Naive thymus-derived CD4-positive, alpha-beta T cell (primary cell): ENCODE measurements around the gene CLNK. TPM values are rescaled to one million over a fixed set of nuclear protein-coding genes. Genes with fewer than 3 reads are reported as not detected.

Experiments used
- ATAC-seq: fragments of 150-1000 bp; cut with Tn5 transposase; 2 replicates; pipeline ENCODE4 v1.10.0; 2021; ENCODE audit warnings: mild to moderate bottlenecking, moderate library complexity
- CTCF ChIA-PET: fragments of 350-600 bp; sonication (Branson Sonifier 250); formaldehyde crosslinking; loops from one replicate; lab custom pipeline; 2021; ENCODE audit warnings: antibody characterized with exemption; lab: Charles Lee
- POLR2A ChIA-PET: fragments of 350-600 bp; sonication (Branson Sonifier 250); formaldehyde crosslinking; loops from one replicate; lab custom pipeline; 2021; ENCODE audit warnings: antibody characterized with exemption, inconsistent platforms; lab: Charles Lee
- DNase-seq, 9 donors: peaks; one replicate each; pipeline versions ENCODE4 v3.0.0 to v3.0.0-alpha.2; 2020 to 2022; ENCODE audit warnings: mixed read lengths in 1 of 9
- H3K27ac ChIP-seq: one replicate; pipeline ENCODE4 v1.7.0; 2013; ENCODE audit warnings: mild to moderate bottlenecking, low read depth, low read length, moderate library complexity
- H3K27me3 ChIP-seq, 2 donors: one replicate each; pipeline ENCODE4 v1.7.0; 2013; ENCODE audit warnings: low read length in 2 of 2, mild to moderate bottlenecking in 2 of 2, moderate library complexity in 2 of 2; ENCODE audit not compliant: control insufficient read depth in 2 of 2, insufficient read depth in 2 of 2
- H3K36me3 ChIP-seq, 3 experiments: 1 replicate in 2 of 3; 2 replicates in 1 of 3; pipeline ENCODE4 v1.7.0; 2013; ENCODE audit warnings: low read length in 3 of 3, mild to moderate bottlenecking in 3 of 3, moderate library complexity in 1 of 3; ENCODE audit not compliant: insufficient read depth in 3 of 3, control insufficient read depth in 2 of 3
- H3K4me1 ChIP-seq, 2 donors: one replicate each; pipeline ENCODE4 v1.7.0; 2013; ENCODE audit warnings: low read length in 2 of 2, mild to moderate bottlenecking in 2 of 2, moderate library complexity in 1 of 2; ENCODE audit not compliant: control insufficient read depth in 2 of 2, insufficient read depth in 2 of 2
- H3K4me3 ChIP-seq: 2 replicates; pipeline ENCODE4 v1.7.0; 2013; ENCODE audit warnings: mild to moderate bottlenecking, low read length
- H3K9me3 ChIP-seq, 3 experiments: 1 replicate in 2 of 3; 2 replicates in 1 of 3; pipeline ENCODE4 v1.7.0; 2013; ENCODE audit warnings: low read length in 3 of 3; ENCODE audit not compliant: control insufficient read depth in 2 of 3
- H3K27ac Mint-ChIP-seq, 9 donors: one replicate each; pipeline ENCODE4 v1.8.0; 2020 to 2022; ENCODE audit warnings: mixed read lengths in 9 of 9, mild to moderate bottlenecking in 8 of 9, moderate library complexity in 5 of 9, inconsistent platforms in 2 of 9
- H3K27me3 Mint-ChIP-seq, 5 donors: one replicate each; pipeline ENCODE4 v1.8.0; 2021 to 2022; ENCODE audit warnings: mixed read lengths in 5 of 5, mild to moderate bottlenecking in 1 of 5
- H3K36me3 Mint-ChIP-seq, 5 donors: one replicate each; pipeline ENCODE4 v1.8.0; 2020 to 2022; ENCODE audit warnings: mixed read lengths in 5 of 5, mild to moderate bottlenecking in 3 of 5, inconsistent platforms in 1 of 5
- H3K4me1 Mint-ChIP-seq, 7 donors: one replicate each; pipeline ENCODE4 v1.8.0; 2020 to 2022; ENCODE audit warnings: mixed read lengths in 7 of 7, mild to moderate bottlenecking in 3 of 7, inconsistent platforms in 1 of 7
- H3K4me3 Mint-ChIP-seq, 10 donors: one replicate each; pipeline ENCODE4 v1.8.0; 2020 to 2022; ENCODE audit warnings: mild to moderate bottlenecking in 10 of 10, mixed read lengths in 10 of 10, moderate library complexity in 6 of 10, inconsistent platforms in 2 of 10
- H3K9me3 Mint-ChIP-seq, 11 donors: one replicate each; pipeline ENCODE4 v1.8.0; 2020 to 2022; ENCODE audit warnings: mixed read lengths in 11 of 11, mild to moderate bottlenecking in 4 of 11, inconsistent platforms in 1 of 11, moderate library complexity in 1 of 11
- intact Hi-C, 2 donors: fragments of 100-400 bp; cut with micrococcal nuclease; formaldehyde crosslinking; loops; one replicate each; pipeline ENCODE4 v1.15.1; 2023
- polyA plus RNA-seq, 2 donors: library from polyadenylated mRNA; unstranded; fragments of 300-500 nt; fragmentation: Illumina TruSeq; gene quantifications; one replicate each; pipeline ENCODE4 v1.2.3, GENCODE V29; 2021
- total RNA-seq, 6 experiments: library from RNA in 5 of 6; stranded (reverse) in 5 of 6; gene quantifications; 1 replicate in 5 of 6; 2 replicates in 1 of 6; pipeline ENCODE4 v1.2.3 and lab custom pipeline; 2021 to 2026

CLNK gene
- total and polyA plus RNA-seq, 7 experiments from 2014 or later = 0.13 to 0.66 (median 0.22) TPM; not detected in 4

DNA sequence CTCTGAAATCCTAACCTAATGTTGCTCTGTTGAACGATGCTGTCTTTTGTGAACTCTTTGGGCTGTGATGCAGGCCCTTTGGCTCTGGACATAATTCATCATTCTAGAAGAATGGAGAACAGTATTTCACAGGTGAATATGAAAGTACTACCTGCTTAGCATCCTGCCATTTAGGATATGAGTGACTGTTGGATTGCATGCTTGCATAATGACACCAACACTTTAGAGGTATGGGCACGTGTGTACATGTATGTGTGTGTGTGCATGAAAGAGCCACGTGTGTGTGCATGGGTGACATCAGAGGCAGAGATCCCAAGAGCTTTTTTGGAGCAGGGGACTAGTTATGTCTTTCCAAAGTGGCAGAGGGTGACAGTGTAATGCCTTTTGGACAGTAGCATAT lies 157.1 kb downstream of the CLNK start:
- intact Hi-C loops = no loop called here
- ChIA-PET CTCF (interaction anchor here (0.6 kb wide), 2 partner anchors 8 to 56 kb away, joined by 3 to 4 read pairs; no protein-coding TSS in a partner anchor), POLR2A (no interaction called here)

DNA sequence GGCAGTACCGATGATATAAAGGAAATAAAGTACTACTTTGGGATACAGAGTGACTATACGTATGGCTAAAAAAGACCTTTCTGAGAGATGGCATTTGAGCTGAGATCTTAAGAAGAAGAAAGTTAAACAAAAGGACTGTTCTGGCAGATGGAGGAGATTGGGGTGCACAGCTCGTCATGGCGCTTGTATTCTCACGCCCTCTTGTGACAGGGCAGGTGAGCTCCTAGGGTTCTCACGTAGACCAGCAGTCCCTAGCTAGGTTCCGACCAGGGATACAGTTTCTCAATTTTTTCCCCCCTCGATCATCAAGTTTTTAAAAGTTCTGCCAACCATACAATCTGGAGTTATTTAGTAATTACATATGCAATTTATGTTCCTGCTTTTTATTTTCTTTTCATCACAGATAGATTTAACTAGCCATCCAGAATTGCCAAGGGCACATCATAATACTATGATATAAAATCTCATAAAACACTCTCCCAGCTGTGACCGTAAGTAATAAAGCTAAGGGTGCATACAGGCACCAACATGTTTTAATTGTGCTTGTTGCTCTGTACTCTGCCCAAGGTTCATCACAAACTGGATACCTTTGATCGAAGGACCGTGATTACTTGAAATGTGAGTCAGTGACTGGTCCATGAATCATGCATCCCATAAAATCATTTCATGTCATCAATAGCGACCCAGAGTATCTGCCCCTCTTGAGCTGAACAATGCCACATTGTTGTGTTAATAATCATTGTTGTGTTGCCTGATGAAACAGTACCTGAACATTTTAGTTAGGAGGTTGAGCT lies 157.9 kb downstream of the CLNK start:
- POLR2A ChIA-PET = no interaction called here

More for the DNA sequence above, 157.1 kb downstream of the CLNK start:
- H3K4me3 ChIP-seq = no peak overlapping the region
- H3K9me3 ChIP-seq = no peaks in the 10 kb centered on the region
- no peaks in the 10 kb centered on the region for H3K9me3 Mint-ChIP-seq
- H3K4me1 Mint-ChIP-seq = peaks cover 0 to 2% (median 0%) of the 10 kb centered on the region in 7 donors
- ATAC-seq = no peak
- H3K27me3 Mint-ChIP-seq = peaks cover 0 to 15% (median 0%) of the 10 kb centered on the region in 5 donors
- no peaks in the 10 kb centered on the region for H3K36me3 Mint-ChIP-seq
- no peak overlapping the region for H3K4me3 Mint-ChIP-seq
- H3K27me3 ChIP-seq = no peaks in the 10 kb centered on the region
- no peak overlapping the region for H3K27ac ChIP-seq
- no peak for DNase-seq
- no peaks in the 10 kb centered on the region for H3K4me1 ChIP-seq
- H3K27ac Mint-ChIP-seq = no peak overlapping the region
- no peaks in the 10 kb centered on the region for H3K36me3 ChIP-seq

DNA sequence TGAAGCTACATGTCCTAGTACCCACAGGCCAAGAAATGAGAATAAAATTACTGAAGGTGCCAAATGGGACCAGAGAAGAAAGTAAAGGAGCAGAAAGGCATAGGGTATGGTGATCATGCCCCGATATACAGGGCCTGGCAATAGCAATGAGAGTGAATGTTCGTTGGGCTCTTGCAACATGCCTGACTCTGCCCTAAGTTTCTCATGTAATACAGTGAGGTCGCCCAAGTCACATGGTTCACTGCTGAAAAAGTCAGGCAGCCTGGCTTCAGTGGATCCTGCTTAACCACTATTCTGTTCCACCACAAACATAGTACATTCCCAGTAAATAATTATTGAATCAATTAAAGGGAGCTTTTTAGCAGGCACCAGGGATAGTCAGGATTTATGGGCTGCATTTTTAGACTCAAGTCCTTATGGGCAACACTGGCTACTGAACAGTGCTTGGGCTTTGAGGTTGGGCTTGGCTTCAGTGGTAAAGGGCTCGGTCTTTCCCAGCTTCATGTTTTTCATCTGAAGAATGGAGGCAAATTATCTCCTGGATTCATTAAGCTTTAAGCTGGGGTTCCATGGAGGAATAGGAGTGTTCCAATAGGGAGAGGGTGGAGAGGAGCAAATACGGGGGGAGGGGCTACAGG lies 160.3 kb downstream of the CLNK start:
- DNase-seq (no peak), ATAC-seq (no peak)
- H3K4me3 Mint-ChIP-seq = no peak overlapping the region
- ChIA-PET POLR2A (no interaction called here), CTCF (no interaction called here)
- Histone ChIP-seq H3K4me3 (no peak overlapping the region), H3K36me3 (no peaks in the 10 kb centered on the region), H3K27ac (no peak overlapping the region), H3K27me3 (no peaks in the 10 kb centered on the region), H3K4me1 (no peaks in the 10 kb centered on the region), H3K9me3 (no peaks in the 10 kb centered on the region)
- H3K9me3 Mint-ChIP-seq = no peaks in the 10 kb centered on the region
- H3K36me3 Mint-ChIP-seq = no peaks in the 10 kb centered on the region
- peaks cover 0 to under 1% (median 0%) of the 10 kb centered on the region in 5 donors for H3K27me3 Mint-ChIP-seq
- H3K4me1 Mint-ChIP-seq = peaks cover 0 to 2% (median 0%) of the 10 kb centered on the region in 7 donors
- no peak overlapping the region for H3K27ac Mint-ChIP-seq
- intact Hi-C loops = no loop called here

More for the DNA sequence above, 157.9 kb downstream of the CLNK start:
- Mint-ChIP-seq H3K27ac (no peak overlapping the region), H3K9me3 (no peaks in the 10 kb centered on the region), H3K4me3 (no peak overlapping the region), H3K4me1 (peaks cover 0 to 2% (median 0%) of the 10 kb centered on the region in 7 donors), H3K36me3 (no peaks in the 10 kb centered on the region), H3K27me3 (peaks cover 0 to 12% (median 0%) of the 10 kb centered on the region in 5 donors)
- H3K27me3 ChIP-seq = no peaks in the 10 kb centered on the region
- no peak overlapping the region for H3K27ac ChIP-seq
- ATAC-seq = no peak
- intact Hi-C loops = no loop called here
- H3K36me3 ChIP-seq = no peaks in the 10 kb centered on the region
- no peak overlapping the region for H3K4me3 ChIP-seq
- no peaks in the 10 kb centered on the region for H3K9me3 ChIP-seq
- CTCF ChIA-PET = interaction anchor here (0.6 to 1.9 kb wide), 3 partner anchors 9 to 368 kb away, joined by 3 to 8 read pairs (median 3); no protein-coding TSS in a partner anchor
- DNase-seq = no peak
- H3K4me1 ChIP-seq = no peaks in the 10 kb centered on the region

DNA sequence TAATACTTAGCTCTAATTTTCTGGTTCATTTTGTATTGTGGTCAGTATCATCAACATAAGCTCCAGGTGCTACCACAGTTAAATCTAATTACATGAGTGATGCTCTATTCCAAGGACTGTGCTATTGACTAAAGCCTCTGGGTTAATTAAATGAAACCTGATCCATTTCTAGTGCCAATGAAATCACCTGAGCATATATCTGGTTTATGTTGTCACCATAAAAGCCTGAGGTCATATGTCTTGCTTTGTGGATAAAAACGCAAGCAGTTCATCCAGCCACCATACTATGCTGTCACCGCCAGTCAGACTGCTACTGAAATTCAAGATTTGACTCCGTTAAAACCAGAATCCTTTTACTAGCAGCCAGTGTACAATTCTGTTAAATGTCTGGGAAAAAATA lies 163.1 kb downstream of the CLNK start:
- peaks cover 0 to 2% (median 0%) of the 10 kb centered on the region in 7 donors for H3K4me1 Mint-ChIP-seq
- H3K36me3 ChIP-seq = no peaks in the 10 kb centered on the region
- H3K4me1 ChIP-seq = no peaks in the 10 kb centered on the region
- H3K36me3 Mint-ChIP-seq = no peaks in the 10 kb centered on the region
- CTCF ChIA-PET = interaction anchor here (0.6 kb wide), 1 partner anchor 118 kb away, joined by 3 read pairs; no protein-coding TSS in a partner anchor
- no peaks in the 10 kb centered on the region for H3K27me3 ChIP-seq
- H3K9me3 Mint-ChIP-seq = peaks cover 0 to 1% (median 0%) of the 10 kb centered on the region in 11 donors
- H3K4me3 Mint-ChIP-seq = no peak overlapping the region
- no peak overlapping the region for H3K27ac Mint-ChIP-seq
- H3K9me3 ChIP-seq = no peaks in the 10 kb centered on the region
- no peak overlapping the region for H3K4me3 ChIP-seq
- no peak for ATAC-seq
- H3K27ac ChIP-seq = no peak overlapping the region
- intact Hi-C loops = no loop called here
- POLR2A ChIA-PET = interaction anchor here (0.9 kb wide), 1 partner anchor 11 kb away, joined by 3 read pairs; no protein-coding TSS in a partner anchor
- DNase-seq = no peak
- H3K27me3 Mint-ChIP-seq = peaks cover 0 to 5% (median 0%) of the 10 kb centered on the region in 5 donors

DNA sequence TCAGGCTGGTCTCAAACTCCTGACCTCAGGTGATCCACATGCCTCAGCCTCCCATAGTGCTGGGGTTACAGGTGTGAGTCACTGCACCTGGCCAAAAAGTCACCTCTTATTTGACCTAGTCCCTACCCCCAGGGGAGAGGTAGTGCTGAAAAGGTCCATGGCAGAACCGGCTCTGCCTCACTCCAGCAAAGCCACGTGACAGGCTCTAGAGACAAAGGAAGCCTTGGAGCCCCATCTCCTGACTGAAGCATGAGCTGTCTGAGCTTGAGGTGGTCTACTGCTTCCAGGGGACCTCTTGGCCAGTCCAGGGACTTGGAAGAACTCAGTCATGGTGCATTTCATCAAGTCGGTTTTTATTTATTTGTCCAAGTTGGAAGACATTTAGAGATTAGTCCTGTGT lies 174.8 kb downstream of the CLNK start:
- no peak overlapping the region for H3K4me3 Mint-ChIP-seq
- no peak overlapping the region for H3K4me3 ChIP-seq
- peaks cover 0 to 5% (median 0%) of the 10 kb centered on the region in 5 donors for H3K36me3 Mint-ChIP-seq
- peaks cover 0 to 6% (median 5%) of the 10 kb centered on the region in 5 donors for H3K27me3 Mint-ChIP-seq
- POLR2A ChIA-PET = no interaction called here
- peaks cover 0 to 5% (median 5%) of the 10 kb centered on the region in 7 donors for H3K4me1 Mint-ChIP-seq
- DNase-seq = no peak
- H3K4me1 ChIP-seq = peaks cover 0 to 6% of the 10 kb centered on the region in 2 donors
- no peak for ATAC-seq
- intact Hi-C loops = no loop called here
- H3K9me3 ChIP-seq = peaks cover 0 to 7% (median 6%) of the 10 kb centered on the region in 3 experiments
- no peak overlapping the region for H3K27ac Mint-ChIP-seq
- H3K36me3 ChIP-seq = no peaks in the 10 kb centered on the region
- CTCF ChIA-PET = no interaction called here
- no peaks in the 10 kb centered on the region for H3K27me3 ChIP-seq
- H3K9me3 Mint-ChIP-seq = peaks cover 0 to 14% (median 6%) of the 10 kb centered on the region in 11 donors
- H3K27ac ChIP-seq = no peak overlapping the region

DNA sequence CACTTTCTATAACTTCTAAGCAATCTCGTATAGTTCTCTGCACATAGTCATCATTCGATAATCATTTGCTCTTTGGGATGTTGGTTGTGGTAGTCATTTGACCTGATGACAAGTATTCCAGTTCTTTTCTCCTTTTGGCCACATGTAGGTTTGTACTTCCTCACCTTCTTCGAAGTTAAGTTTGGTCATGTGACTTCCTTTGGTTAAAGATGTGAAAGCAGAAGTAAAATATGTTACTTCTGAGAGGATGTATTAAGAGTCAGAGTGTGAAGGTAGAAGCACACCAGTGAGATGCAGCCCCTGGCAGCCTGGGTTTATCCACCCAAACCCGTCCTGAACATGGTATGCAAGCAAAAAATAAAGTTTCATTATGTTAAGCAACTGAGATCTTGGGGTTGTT lies 178.5 kb downstream of the CLNK start:
- intact Hi-C loops = no loop called here
- Mint-ChIP-seq H3K4me3 (no peak overlapping the region), H3K9me3 (peaks cover 0 to 17% (median 6%) of the 10 kb centered on the region in 11 donors), H3K27me3 (peaks cover 0 to 4% (median 0%) of the 10 kb centered on the region in 5 donors), H3K4me1 (peaks cover 0 to 5% (median 5%) of the 10 kb centered on the region in 7 donors), H3K27ac (peak overlapping the region in 1 of 9 donors; percentile 19), H3K36me3 (peaks cover 0 to under 1% (median 0%) of the 10 kb centered on the region in 5 donors)
- ChIA-PET CTCF (no interaction called here), POLR2A (no interaction called here)
- no peaks in the 10 kb centered on the region for H3K36me3 ChIP-seq
- ATAC-seq (no peak), DNase-seq (no peak)
- H3K27me3 ChIP-seq = no peaks in the 10 kb centered on the region
- H3K4me3 ChIP-seq = no peak overlapping the region
- H3K27ac ChIP-seq = no peak overlapping the region
- H3K9me3 ChIP-seq = peaks cover 0 to 7% (median 6%) of the 10 kb centered on the region in 3 experiments
- peaks cover 0 to 6% of the 10 kb centered on the region in 2 donors for H3K4me1 ChIP-seq
